NCI-H2196 (cell line): ENCODE results near the gene CIDEB.

Experiments used
- DNase-seq: peaks from one replicate; lab custom pipeline; 2025; ENCODE audit not compliant: unreplicated experiment; lab: John Stamatoyannopoulos, UW

The CIDEB gene

DNA sequence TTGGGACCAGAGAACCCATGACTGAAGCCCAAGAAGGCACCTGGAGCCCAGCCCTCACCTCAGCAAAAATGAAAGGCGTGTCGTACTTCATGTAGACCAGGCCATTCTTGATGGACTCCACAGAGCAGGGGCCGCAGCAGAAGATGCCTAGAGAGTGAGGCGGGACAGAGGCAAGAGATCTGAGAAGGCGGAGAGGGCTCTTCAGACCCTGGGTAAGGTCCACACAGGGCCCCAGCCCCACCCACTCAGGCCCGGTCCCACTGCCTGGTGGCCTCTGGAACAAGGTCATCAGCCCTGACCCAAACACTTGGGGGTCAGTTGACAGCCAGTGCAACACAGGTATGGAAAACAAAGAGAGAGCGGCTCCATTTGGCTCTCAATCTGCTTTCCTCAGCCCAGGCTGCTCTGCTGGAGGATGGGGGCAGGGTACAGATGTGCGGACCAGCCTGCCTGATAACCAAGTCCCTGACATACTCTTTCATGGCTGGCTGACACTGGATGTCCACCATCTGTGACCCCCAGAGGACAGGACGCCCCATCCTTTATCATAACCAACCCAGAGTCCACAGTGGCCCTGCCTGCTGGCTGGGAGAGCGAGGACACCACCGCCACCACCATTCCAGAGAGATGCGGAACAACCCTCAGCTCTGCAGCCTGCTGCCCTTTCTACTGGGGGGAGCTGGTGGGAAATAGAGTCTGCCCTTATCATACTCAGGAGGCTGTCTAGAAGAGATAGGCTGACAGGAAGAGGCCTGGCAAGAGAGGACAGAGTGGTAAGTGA, 51.7 kb downstream of the CIDEB start:
- no peak for DNase-seq

DNA sequence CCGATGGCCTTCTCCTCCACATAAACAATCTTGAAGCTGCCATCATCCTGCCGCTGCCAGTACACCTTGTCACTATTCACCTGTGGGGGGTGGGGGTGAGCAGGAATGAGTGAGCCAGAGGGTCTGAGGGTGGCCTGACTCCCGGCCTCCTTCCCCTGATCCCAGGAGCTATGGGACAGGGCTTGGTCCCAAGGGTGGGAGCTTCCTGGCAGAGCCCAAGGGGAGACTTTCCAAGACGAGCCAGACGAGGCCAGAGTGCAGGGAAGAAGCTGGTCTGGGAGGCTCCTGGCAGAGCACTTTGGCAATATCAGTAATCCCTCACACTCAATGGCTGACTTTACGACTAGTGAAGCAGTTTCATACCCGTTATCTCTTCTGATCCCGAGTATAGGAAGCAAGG, 52.3 kb downstream of the CIDEB start:
- DNase-seq: no peak
